Smooth muscle cell (in vitro differentiated cells): Measurements from ENCODE around the gene PKNOX2. TPM values are rescaled to one million over a fixed set of nuclear protein-coding genes. Genes with fewer than 3 reads are reported as not detected.
"Not testable (repeated sequence)": the region's sequence is repeated elsewhere in the genome, so short reads cannot be mapped to it uniquely, and the experiment has no call there.

Source experiments
- DNase-seq: peaks from one replicate; lab custom pipeline; 2025; ENCODE audit not compliant: unreplicated experiment; lab: John Stamatoyannopoulos, UW
- H2AFZ ChIP-seq: fragments of 200-600 bp; sonication (generic); 2 replicates; pipeline ENCODE4 v1.6.0; 2016; ENCODE audit warnings: antibody characterized with exemption, low read depth, mild to moderate bottlenecking
- H3F3A ChIP-seq: fragments of 200-600 bp; sonication (generic); 2 replicates; pipeline ENCODE4 v1.6.0; 2017; ENCODE audit warnings: antibody characterized with exemption, low read depth
- H3K27ac ChIP-seq: fragments of 200-600 bp; sonication (generic); 2 replicates; pipeline ENCODE4 v1.5.1; 2016; ENCODE audit warnings: low read depth, mild to moderate bottlenecking
- H3K27me3 ChIP-seq: fragments of 200-600 bp; sonication (generic); 2 replicates; pipeline ENCODE4 v1.6.1; 2016; ENCODE audit warnings: low read depth, mild to moderate bottlenecking
- H3K36me3 ChIP-seq: fragments of 200-600 bp; sonication (generic); 2 replicates; pipeline ENCODE4 v1.5.1; 2016; ENCODE audit warnings: low read depth
- H3K4me1 ChIP-seq: fragments of 200-600 bp; sonication (generic); 2 replicates; pipeline ENCODE4 v1.5.1; 2016; ENCODE audit warnings: low read depth
- H3K4me2 ChIP-seq: fragments of 200-600 bp; sonication (generic); 2 replicates; pipeline ENCODE4 v1.6.0; 2016; ENCODE audit warnings: mild to moderate bottlenecking
- H3K4me3 ChIP-seq: fragments of 200-600 bp; sonication (generic); 2 replicates; pipeline ENCODE4 v1.5.1; 2016; ENCODE audit warnings: mild to moderate bottlenecking
- H3K79me2 ChIP-seq: fragments of 200-600 bp; sonication (generic); 2 replicates; pipeline ENCODE4 v1.6.0; 2016; ENCODE audit warnings: low read depth, mild to moderate bottlenecking
- H3K9ac ChIP-seq: fragments of 200-600 bp; sonication (generic); 2 replicates; pipeline ENCODE4 v1.6.0; 2016; ENCODE audit warnings: low read depth
- H3K9me3 ChIP-seq: fragments of 200-600 bp; sonication (generic); replicated peaks from 2 replicates; pipeline ENCODE4 v1.5.1; 2016; ENCODE audit warnings: low read depth
- H4K20me1 ChIP-seq: fragments of 200-600 bp; sonication (generic); 2 replicates; pipeline ENCODE4 v1.6.0; 2016; ENCODE audit warnings: low read depth
- CTCF ChIP-seq: fragments of 200-600 bp; sonication (generic); IDR thresholded peaks from 2 replicates; pipeline ENCODE4 v1.5.1; 2017; ENCODE audit warnings: borderline replicate concordance, mild to moderate bottlenecking, antibody characterized with exemption; ENCODE audit not compliant: insufficient read depth, poor library complexity, severe bottlenecking
- WGBS: methylation state at CpG from one replicate; pipeline ENCODE4 v1.1.7; 2016; ENCODE audit warnings: low lambda C conversion rate; 5-methylcytosine and 5-hydroxymethylcytosine counted together
- polyA plus RNA-seq: library from polyadenylated mRNA; unstranded; fragments of >200 nt; fragmentation: Nextera tagmentation; extraction: Ambion mirVana; gene quantifications from 2 replicates; pipeline ENCODE4 v1.2.1, GENCODE V29; 2016
- total RNA-seq: library from RNA; depleted of rRNA; stranded (reverse); fragments of >200 nt; gene quantifications from 2 replicates; pipeline ENCODE4 v1.2.3, GENCODE V29; 2014

Gene PKNOX2
- total and polyA plus RNA-seq, 2 experiments from 2014 or later: 7.2 to 7.9 TPM

GRCh38 chr11:125218336-125218735, 53.8 kb downstream of the PKNOX2 start:
- Histone ChIP-seq H3K9me3 (no peaks in the 10 kb centered on the region), H3K79me2 (peaks cover 21% of the 10 kb centered on the region), H3K4me3 (no peak overlapping the region), H3F3A (no peaks in the 10 kb centered on the region), H3K4me1 (peaks cover 29% of the 10 kb centered on the region), H3K36me3 (no peaks in the 10 kb centered on the region), H2AFZ (no peak overlapping the region), H3K27ac (no peak overlapping the region), H4K20me1 (peaks cover 6% of the 10 kb centered on the region), H3K4me2 (no peak overlapping the region), H3K9ac (no peak overlapping the region), H3K27me3 (no peaks in the 10 kb centered on the region)
- TF ChIP-seq CTCF: no peak
- DNase-seq: no peak
- 89% methylated on average over 4 of the region's 4 CpGs for WGBS

GRCh38 chr11:125221461-125221860, 56.9 kb downstream of the PKNOX2 start:
- WGBS: 87% methylated on average over 10 of the region's 10 CpGs
- Histone ChIP-seq H3K4me3 (no peak overlapping the region), H3K36me3 (no peaks in the 10 kb centered on the region), H3F3A (no peaks in the 10 kb centered on the region), H3K4me2 (no peak overlapping the region), H3K9ac (no peak overlapping the region), H2AFZ (no peak overlapping the region), H3K79me2 (peaks cover 35% of the 10 kb centered on the region), H3K9me3 (no peaks in the 10 kb centered on the region), H3K27me3 (no peaks in the 10 kb centered on the region), H3K27ac (no peak overlapping the region), H4K20me1 (no peaks in the 10 kb centered on the region), H3K4me1 (peaks cover 25% of the 10 kb centered on the region)
- no peak for DNase-seq
- TF ChIP-seq CTCF: no peak

- H3K27ac ChIP-seq: peak overlapping the region; percentile 4
- no peaks in the 10 kb centered on the region for H4K20me1 ChIP-seq
- no peak overlapping the region for H3K4me2 ChIP-seq
- H3K27me3 ChIP-seq: no peaks in the 10 kb centered on the region
- no peaks in the 10 kb centered on the region for H3K9me3 ChIP-seq
- H3K79me2 ChIP-seq: peaks cover 31% of the 10 kb centered on the region
- peaks cover 20% of the 10 kb centered on the region for H3K4me1 ChIP-seq
- H3K36me3 ChIP-seq: no peaks in the 10 kb centered on the region
- no peak overlapping the region for H3K9ac ChIP-seq
- 96% methylated on average over 2 of the region's 4 CpGs for WGBS
- H3F3A ChIP-seq: no peaks in the 10 kb centered on the region
- no peak overlapping the region for H3K4me3 ChIP-seq
- H2AFZ ChIP-seq: no peak overlapping the region
- no peak for DNase-seq
- no peak for TF ChIP-seq CTCF
Measured at GRCh38 chr11:125222494-125222893, 57.9 kb downstream of the PKNOX2 start.

GRCh38 chr11:125223161-125223560, 58.6 kb downstream of the PKNOX2 start:
- not testable (repeated sequence) for DNase-seq, H2AFZ ChIP-seq, H3K36me3 ChIP-seq, H3K27me3 ChIP-seq, H3K9me3 ChIP-seq, H4K20me1 ChIP-seq, H3K9ac ChIP-seq, H3F3A ChIP-seq, H3K4me2 ChIP-seq, H3K4me3 ChIP-seq
- Histone ChIP-seq H3K4me1 (peaks cover 20% of the 10 kb centered on the region), H3K27ac (peak overlapping the region; percentile 4), H3K79me2 (peaks cover 36% of the 10 kb centered on the region)
- WGBS: 42% methylated on average over 6 of the region's 6 CpGs
